ENCODE data around the gene RPAP2. TPM values are rescaled to one million over a fixed set of nuclear protein-coding genes. Genes with fewer than 3 reads are reported as not detected.

RPAP2 gene
- polyA plus RNA-seq, 2 of the 4 experiments (the other 2 are of a cell fraction) = 5.8 to 18.5 TPM

- no peak for TF ChIP-seq RNF2 (IDR thresholded peaks at IDR 0.05; ENCODE audit: borderline replicate concordance, low read depth)
- no peak for FAIRE-seq
- ChIA-PET CTCF (interaction anchor here (2.2 to 2.7 kb wide), 2 partner anchors 10 kb away, joined by 7 to 9 read pairs; no protein-coding TSS in a partner anchor), POLR2A (no interaction called here)
- DNase-seq (ENCODE audit: low read depth in 1 of 2, low spot score in 1 of 2) = no peak
- Histone ChIP-seq H3K4me1 (peaks cover 13% of the 10 kb centered on the region; the same call in 1 of the 3 replicates), H3K4me2 (0 out of 3 replicates have a peak overlapping the region, but pooled peaks have one; percentile 9), H3K4me3 (no peak overlapping the region), H3K27ac (no peak overlapping the region), H3K9me3 (no peaks in the 10 kb centered on the region)
- 96% methylated on average over 5 of the region's 5 CpGs for WGBS (ENCODE audit: missing lambda C conversion rate)
- ATAC-seq = no peak
These were observed 2.2 kb downstream of the RPAP2 start for GRCh38 chr1:92301021-92301420.

- FAIRE-seq (no peak), ATAC-seq (no peak), DNase-seq (ENCODE audit: low read depth in 1 of 2, low spot score in 1 of 2) (no peak)
- ChIA-PET CTCF (no interaction called here), POLR2A (no interaction called here)
- TF ChIP-seq EHF (CRISPR knock-in tag; IDR thresholded peaks at IDR 0.05) = no peak
- TF ChIP-seq EP300 (IDR thresholded peaks at IDR 0.05) = no peak
- TF ChIP-seq RCOR1 (IDR thresholded peaks at IDR 0.05; ENCODE audit: low read depth, low read length) = no peak
- Histone ChIP-seq H3K4me2 (no peak overlapping the region), H3K9me3 (no peaks in the 10 kb centered on the region), H3K4me3 (no peak overlapping the region), H3K27ac (no peak overlapping the region), H3K4me1 (no peaks in the 10 kb centered on the region)
These were observed 7.2 kb downstream of the RPAP2 start for GRCh38 chr1:92306020-92306419.

- no peaks in the 10 kb centered on the region for H3K9me3 ChIP-seq
- no peaks in the 10 kb centered on the region for H3K4me1 ChIP-seq
- no peak overlapping the region for H3K27ac ChIP-seq
- ChIA-PET POLR2A (no interaction called here), CTCF (interaction anchor here (0.9 kb wide), 1 partner anchor 8 kb away, joined by 3 read pairs; no protein-coding TSS in a partner anchor)
- no peak overlapping the region for H3K4me2 ChIP-seq
- TF ChIP-seq CTCF (IDR thresholded peaks at IDR 0.05) (no peak), KDM5A (IDR thresholded peaks at IDR 0.05) (no peak), MAFK (IDR thresholded peaks at IDR 0.05; ENCODE audit: partially characterized antibody) (peak; percentile 31), RCOR1 (IDR thresholded peaks at IDR 0.05; ENCODE audit: low read depth, low read length) (no peak)
- H3K4me3 ChIP-seq = no peak overlapping the region
- no peak for ATAC-seq
- no peak for FAIRE-seq
- DNase-seq (ENCODE audit: low read depth in 1 of 2, low spot score in 1 of 2) = no peak
- 91% methylated on average over 4 of the region's 4 CpGs for WGBS (ENCODE audit: missing lambda C conversion rate)
These were observed 9.1 kb downstream of the RPAP2 start for GRCh38 chr1:92307980-92308379.

GRCh38 chr1:92310185-92310597, 11.3 kb downstream of the RPAP2 start:
- Histone ChIP-seq H3K4me1 (no peaks in the 10 kb centered on the region), H3K27ac (no peak overlapping the region), H3K4me2 (no peak overlapping the region), H3K4me3 (no peak overlapping the region), H3K9me3 (no peaks in the 10 kb centered on the region)
- ChIA-PET CTCF (interaction anchor here (0.6 to 2.5 kb wide), 18 partner anchors 9 to 458 kb away, joined by 3 to 11 read pairs (median 4); partner anchors contain the start of genes GFI1, GLMN and RPAP2), POLR2A (no interaction called here)
- peak in 1 of 2 experiments; percentile 28 for DNase-seq (ENCODE audit: low read depth in 1 of 2, low spot score in 1 of 2)
- ATAC-seq = peak in 1 of 2 experiments; percentile 62; a peak in 4 of 6 replicates
- no peak for FAIRE-seq
- TF ChIP-seq RFX5 (IDR thresholded peaks at IDR 0.05) = no peak
- TF ChIP-seq HES2 (IDR thresholded peaks at IDR 0.05) = no peak
- no peak for TF ChIP-seq HOXB5 (CRISPR knock-in tag; IDR thresholded peaks at IDR 0.05)
- no peak for TF ChIP-seq JUNB (IDR thresholded peaks at IDR 0.05)
- no peak for TF ChIP-seq HEYL (CRISPR knock-in tag; IDR thresholded peaks at IDR 0.05)
- no peak for TF ChIP-seq MAFK (IDR thresholded peaks at IDR 0.05; ENCODE audit: partially characterized antibody)
- TF ChIP-seq BHLHE40 (IDR thresholded peaks at IDR 0.05; ENCODE audit: low read depth, low read length) = no peak
- no peak for TF ChIP-seq ZFP36 (IDR thresholded peaks at IDR 0.05; ENCODE audit: borderline replicate concordance, partially characterized antibody)
- TF ChIP-seq ZSCAN20 (CRISPR knock-in tag; IDR thresholded peaks at IDR 0.05) = no peak
- TF ChIP-seq SMC3 (IDR thresholded peaks at IDR 0.05) = peak; percentile 34; the same call in 2 of the 3 replicates
- peak; percentile 68 for TF ChIP-seq CTCF (IDR thresholded peaks at IDR 0.05)
- TF ChIP-seq FOXS1 (CRISPR knock-in tag; IDR thresholded peaks at IDR 0.05) = no peak
- TF ChIP-seq RAD21 (conservative IDR thresholded peaks at IDR 0.05 in 1 of 2, IDR thresholded peaks at IDR 0.05 in 1 of 2) = peak; percentile 57 to 61
- no peak for TF ChIP-seq PHF8 (IDR thresholded peaks at IDR 0.05; ENCODE audit: borderline replicate concordance, low read depth)
- TF ChIP-seq JUN (IDR thresholded peaks at IDR 0.05) = no peak
- TF ChIP-seq POLR2AphosphoS2 (conservative IDR thresholded peaks at IDR 0.05; ENCODE audit: low read length) = no peak
- TF ChIP-seq TP53 (CRISPR knock-in tag; IDR thresholded peaks at IDR 0.05) = no peak
- TF ChIP-seq ATOH8 (CRISPR knock-in tag; IDR thresholded peaks at IDR 0.05; ENCODE audit: low read depth) = no peak
- TF ChIP-seq EHMT2 (IDR thresholded peaks at IDR 0.05; ENCODE audit: low read depth) = no peak
- no peak for TF ChIP-seq EHF (CRISPR knock-in tag; IDR thresholded peaks at IDR 0.05)
- TF ChIP-seq ZC3H11A (IDR thresholded peaks at IDR 0.05) = no peak
- no peak for TF ChIP-seq MAZ (IDR thresholded peaks at IDR 0.05; ENCODE audit: borderline replicate concordance, low read depth, low read length)
- no peak for TF ChIP-seq FOSB (CRISPR knock-in tag; IDR thresholded peaks at IDR 0.05)
